H7 (cell line): Measurements from ENCODE around the gene SPOCK1. TPM values are rescaled to one million over a fixed set of nuclear protein-coding genes. Genes with fewer than 3 reads are reported as not detected.
"Not testable (repeated sequence)": the region's sequence is repeated elsewhere in the genome, so short reads cannot be mapped to it uniquely, and the experiment has no call there.

ENCODE experiments used
- DNase-seq: peaks from one replicate; pipeline ENCODE4 v3.0.0; 2012
- H3K27me3 ChIP-seq: 2 replicates; pipeline ENCODE4 v1.6.0; 2011; ENCODE audit warnings: mild to moderate bottlenecking, low read length; ENCODE audit not compliant: control insufficient read depth, insufficient read depth
- H3K36me3 ChIP-seq: replicated peaks from 2 replicates; pipeline ENCODE4 v1.5.1; 2011; ENCODE audit warnings: low read length; ENCODE audit not compliant: control insufficient read depth, insufficient read depth
- H3K4me3 ChIP-seq: 2 replicates; pipeline ENCODE4 v1.5.1; 2011; ENCODE audit warnings: low read depth, mild to moderate bottlenecking, control low read depth, low read length, moderate library complexity; ENCODE audit not compliant: insufficient read depth
- total RNA-seq: library from RNA; depleted of rRNA; stranded (reverse); fragments of >200 nt; shearing (Covaris generic); gene quantifications from 2 replicates; pipeline ENCODE4 v1.2.3, GENCODE V29; 2014

Gene SPOCK1
- total RNA-seq, 1 experiment from 2014 or later, result 1.4 TPM

GRCh38 chr5:137010226-137010625 is 488.9 kb downstream of the SPOCK1 start:
- H3K36me3 ChIP-seq, result no peaks in the 10 kb centered on the region
- H3K27me3 ChIP-seq, result no peaks in the 10 kb centered on the region
- H3K4me3 ChIP-seq, result no peak overlapping the region
- DNase-seq, result no peak

GRCh38 chr5:137004279-137004678 is 494.8 kb downstream of the SPOCK1 start:
- no peaks in the 10 kb centered on the region for H3K36me3 ChIP-seq
- H3K27me3 ChIP-seq, result no peaks in the 10 kb centered on the region
- no peak overlapping the region for H3K4me3 ChIP-seq
- DNase-seq, result no peak

GRCh38 chr5:137001026-137001569 is 498.0 kb downstream of the SPOCK1 start:
- H3K27me3 ChIP-seq, result no peaks in the 10 kb centered on the region
- H3K36me3 ChIP-seq, result no peaks in the 10 kb centered on the region
- no peak overlapping the region for H3K4me3 ChIP-seq
- no peak for DNase-seq

- Histone ChIP-seq H3K27me3 (no peaks in the 10 kb centered on the region), H3K36me3 (no peaks in the 10 kb centered on the region), H3K4me3 (no peak overlapping the region)
- DNase-seq, result no peak
Observed at GRCh38 chr5:136999787-137000186, 499.3 kb downstream of the SPOCK1 start.

- DNase-seq, result no peak
- Histone ChIP-seq H3K27me3 (no peaks in the 10 kb centered on the region), H3K4me3 (no peak overlapping the region), H3K36me3 (no peaks in the 10 kb centered on the region)
Observed at GRCh38 chr5:136998854-136999357, 500.2 kb downstream of the SPOCK1 start.

- Histone ChIP-seq H3K4me3 (no peak overlapping the region), H3K27me3 (no peaks in the 10 kb centered on the region), H3K36me3 (no peaks in the 10 kb centered on the region)
- DNase-seq, result no peak
Observed at GRCh38 chr5:136994154-136994553, 505.0 kb downstream of the SPOCK1 start.

GRCh38 chr5:136992796-136993489 is 506.2 kb downstream of the SPOCK1 start:
- Histone ChIP-seq H3K36me3 (no peaks in the 10 kb centered on the region), H3K4me3 (no peak overlapping the region), H3K27me3 (no peaks in the 10 kb centered on the region)
- no peak for DNase-seq

- no peak for DNase-seq
- H3K27me3 ChIP-seq, result no peaks in the 10 kb centered on the region
- no peaks in the 10 kb centered on the region for H3K36me3 ChIP-seq
- no peak overlapping the region for H3K4me3 ChIP-seq
Observed at GRCh38 chr5:136985785-136986475, 513.2 kb downstream of the SPOCK1 start.

GRCh38 chr5:136984772-136985446 is 514.2 kb downstream of the SPOCK1 start:
- no peak overlapping the region for H3K4me3 ChIP-seq
- no peaks in the 10 kb centered on the region for H3K27me3 ChIP-seq
- no peaks in the 10 kb centered on the region for H3K36me3 ChIP-seq
- DNase-seq, result no peak

- Histone ChIP-seq H3K4me3 (no peak overlapping the region), H3K27me3 (no peaks in the 10 kb centered on the region), H3K36me3 (no peaks in the 10 kb centered on the region)
Observed at GRCh38 chr5:136981936-136982335, 517.2 kb downstream of the SPOCK1 start.

GRCh38 chr5:136979131-136979530 is 520.0 kb downstream of the SPOCK1 start:
- Histone ChIP-seq H3K27me3 (no peaks in the 10 kb centered on the region), H3K4me3 (no peak overlapping the region), H3K36me3 (no peaks in the 10 kb centered on the region)
- no peak for DNase-seq

More at GRCh38 chr5:136981936-136982335, 517.2 kb downstream of the SPOCK1 start:
- no peak for DNase-seq

- no peak overlapping the region for H3K4me3 ChIP-seq
- H3K27me3 ChIP-seq, result no peaks in the 10 kb centered on the region
- DNase-seq, result no peak
- no peaks in the 10 kb centered on the region for H3K36me3 ChIP-seq
Observed at GRCh38 chr5:136963504-136963903, 535.6 kb downstream of the SPOCK1 start.

GRCh38 chr5:136957428-136957827 is 541.7 kb downstream of the SPOCK1 start:
- H3K36me3 ChIP-seq, result no peaks in the 10 kb centered on the region
- no peaks in the 10 kb centered on the region for H3K27me3 ChIP-seq
- DNase-seq, result no peak
- H3K4me3 ChIP-seq, result no peak overlapping the region

GRCh38 chr5:136954142-136954541 is 545.0 kb downstream of the SPOCK1 start:
- not testable (repeated sequence) for H3K4me3 ChIP-seq, DNase-seq

More at GRCh38 chr5:136954142-136954541, 545.0 kb downstream of the SPOCK1 start:
- not testable (repeated sequence) for H3K27me3 ChIP-seq, H3K36me3 ChIP-seq
